ENCODE results near the gene LIFR.

The LIFR gene

GRCh38 chr5:38543074-38543473 is 13.4 kb downstream of the LIFR start:
- H3K27me3 ChIP-seq (ENCODE audit: insufficient read depth, low read length), result no peaks in the 10 kb centered on the region
- no peaks in the 10 kb centered on the region for H3K36me3 ChIP-seq (ENCODE audit: insufficient read depth, low read depth, low read length)
- H3K27ac ChIP-seq (ENCODE audit: low read length), result no peak overlapping the region
- H3K4me1 ChIP-seq (ENCODE audit: insufficient read depth, low read length), result peaks cover 3% of the 10 kb centered on the region; the same call in 1 of the 2 replicates
- no peak overlapping the region for H3K4me3 ChIP-seq (ENCODE audit: low read length)
- no peaks in the 10 kb centered on the region for H3K9me3 ChIP-seq (ENCODE audit: insufficient read depth, low read depth, low read length)
- H3K9ac ChIP-seq (ENCODE audit: low read depth, low read length), result no peak overlapping the region

- no peak overlapping the region for H3K9ac ChIP-seq (ENCODE audit: low read depth, low read length)
- H3K4me1 ChIP-seq (ENCODE audit: insufficient read depth, low read length), result peaks cover 6% of the 10 kb centered on the region; the same call in 1 of the 2 replicates
- H3K9me3 ChIP-seq (ENCODE audit: insufficient read depth, low read depth, low read length), result no peaks in the 10 kb centered on the region
- H3K27me3 ChIP-seq (ENCODE audit: insufficient read depth, low read length), result no peaks in the 10 kb centered on the region
- no peak overlapping the region for H3K27ac ChIP-seq (ENCODE audit: low read length)
- H3K4me3 ChIP-seq (ENCODE audit: low read length), result no peak overlapping the region
- H3K36me3 ChIP-seq (ENCODE audit: insufficient read depth, low read depth, low read length), result no peaks in the 10 kb centered on the region
These were observed 15.2 kb downstream of the LIFR start for GRCh38 chr5:38541174-38541725.

GRCh38 chr5:38540314-38540713 is 16.1 kb downstream of the LIFR start:
- no peak overlapping the region for H3K27ac ChIP-seq (ENCODE audit: low read length)
- H3K9me3 ChIP-seq (ENCODE audit: insufficient read depth, low read depth, low read length), result no peaks in the 10 kb centered on the region
- no peak overlapping the region for H3K9ac ChIP-seq (ENCODE audit: low read depth, low read length)
- H3K4me3 ChIP-seq (ENCODE audit: low read length), result no peak overlapping the region
- peaks cover 6% of the 10 kb centered on the region; the same call in 1 of the 2 replicates for H3K4me1 ChIP-seq (ENCODE audit: insufficient read depth, low read length)
- no peaks in the 10 kb centered on the region for H3K36me3 ChIP-seq (ENCODE audit: insufficient read depth, low read depth, low read length)
- no peaks in the 10 kb centered on the region for H3K27me3 ChIP-seq (ENCODE audit: insufficient read depth, low read length)

- Histone ChIP-seq H3K9me3 (ENCODE audit: insufficient read depth, low read depth, low read length) (no peaks in the 10 kb centered on the region), H3K4me3 (ENCODE audit: low read length) (no peak overlapping the region), H3K27ac (ENCODE audit: low read length) (no peak overlapping the region), H3K4me1 (ENCODE audit: insufficient read depth, low read length) (peaks cover 9% of the 10 kb centered on the region; the same call in 1 of the 2 replicates), H3K9ac (ENCODE audit: low read depth, low read length) (no peak overlapping the region), H3K27me3 (ENCODE audit: insufficient read depth, low read length) (no peaks in the 10 kb centered on the region), H3K36me3 (ENCODE audit: insufficient read depth, low read depth, low read length) (no peaks in the 10 kb centered on the region)
These were observed 18.3 kb downstream of the LIFR start for GRCh38 chr5:38538161-38538560.

- H3K36me3 ChIP-seq (ENCODE audit: insufficient read depth, low read depth, low read length), result no peaks in the 10 kb centered on the region
- H3K27me3 ChIP-seq (ENCODE audit: insufficient read depth, low read length), result no peaks in the 10 kb centered on the region
These were observed 18.9 kb downstream of the LIFR start for GRCh38 chr5:38537505-38537904.

GRCh38 chr5:38536968-38537367 is 19.5 kb downstream of the LIFR start:
- no peak overlapping the region for H3K27ac ChIP-seq (ENCODE audit: low read length)
- no peaks in the 10 kb centered on the region for H3K27me3 ChIP-seq (ENCODE audit: insufficient read depth, low read length)
- H3K4me1 ChIP-seq (ENCODE audit: insufficient read depth, low read length), result peaks cover 16% of the 10 kb centered on the region; the same call in 1 of the 2 replicates
- no peak overlapping the region for H3K4me3 ChIP-seq (ENCODE audit: low read length)
- no peaks in the 10 kb centered on the region for H3K36me3 ChIP-seq (ENCODE audit: insufficient read depth, low read depth, low read length)
- no peaks in the 10 kb centered on the region for H3K9me3 ChIP-seq (ENCODE audit: insufficient read depth, low read depth, low read length)
- H3K9ac ChIP-seq (ENCODE audit: low read depth, low read length), result no peak overlapping the region

More at GRCh38 chr5:38537505-38537904, 18.9 kb downstream of the LIFR start:
- no peak overlapping the region for H3K9ac ChIP-seq (ENCODE audit: low read depth, low read length)
- H3K4me1 ChIP-seq (ENCODE audit: insufficient read depth, low read length), result peaks cover 16% of the 10 kb centered on the region; the same call in 1 of the 2 replicates
- H3K4me3 ChIP-seq (ENCODE audit: low read length), result no peak overlapping the region
- H3K27ac ChIP-seq (ENCODE audit: low read length), result no peak overlapping the region
- H3K9me3 ChIP-seq (ENCODE audit: insufficient read depth, low read depth, low read length), result no peaks in the 10 kb centered on the region

GRCh38 chr5:38535845-38536244 is 20.6 kb downstream of the LIFR start:
- peaks cover 16% of the 10 kb centered on the region; the same call in 1 of the 2 replicates for H3K4me1 ChIP-seq (ENCODE audit: insufficient read depth, low read length)
- H3K9ac ChIP-seq (ENCODE audit: low read depth, low read length), result no peak overlapping the region
- no peak overlapping the region for H3K27ac ChIP-seq (ENCODE audit: low read length)
- no peak overlapping the region for H3K4me3 ChIP-seq (ENCODE audit: low read length)
- H3K27me3 ChIP-seq (ENCODE audit: insufficient read depth, low read length), result no peaks in the 10 kb centered on the region
- no peaks in the 10 kb centered on the region for H3K36me3 ChIP-seq (ENCODE audit: insufficient read depth, low read depth, low read length)
- H3K9me3 ChIP-seq (ENCODE audit: insufficient read depth, low read depth, low read length), result no peaks in the 10 kb centered on the region

GRCh38 chr5:38535248-38535750 is 21.1 kb downstream of the LIFR start:
- Histone ChIP-seq H3K9me3 (ENCODE audit: insufficient read depth, low read depth, low read length) (no peaks in the 10 kb centered on the region), H3K36me3 (ENCODE audit: insufficient read depth, low read depth, low read length) (no peaks in the 10 kb centered on the region), H3K9ac (ENCODE audit: low read depth, low read length) (no peak overlapping the region), H3K27ac (ENCODE audit: low read length) (no peak overlapping the region), H3K27me3 (ENCODE audit: insufficient read depth, low read length) (no peaks in the 10 kb centered on the region), H3K4me3 (ENCODE audit: low read length) (no peak overlapping the region), H3K4me1 (ENCODE audit: insufficient read depth, low read length) (peaks cover 16% of the 10 kb centered on the region; the same call in 1 of the 2 replicates)

- no peak overlapping the region for H3K27ac ChIP-seq (ENCODE audit: low read length)
- H3K9me3 ChIP-seq (ENCODE audit: insufficient read depth, low read depth, low read length), result no peaks in the 10 kb centered on the region
- H3K27me3 ChIP-seq (ENCODE audit: insufficient read depth, low read length), result no peaks in the 10 kb centered on the region
- peaks cover 13% of the 10 kb centered on the region; the same call in 1 of the 2 replicates for H3K4me1 ChIP-seq (ENCODE audit: insufficient read depth, low read length)
- H3K4me3 ChIP-seq (ENCODE audit: low read length), result no peak overlapping the region
- no peaks in the 10 kb centered on the region for H3K36me3 ChIP-seq (ENCODE audit: insufficient read depth, low read depth, low read length)
- no peak overlapping the region for H3K9ac ChIP-seq (ENCODE audit: low read depth, low read length)
These were observed 22.3 kb downstream of the LIFR start for GRCh38 chr5:38534156-38534453.

- Histone ChIP-seq H3K4me3 (ENCODE audit: low read length) (no peak overlapping the region), H3K27me3 (ENCODE audit: insufficient read depth, low read length) (no peaks in the 10 kb centered on the region), H3K27ac (ENCODE audit: low read length) (no peak overlapping the region), H3K9me3 (ENCODE audit: insufficient read depth, low read depth, low read length) (no peaks in the 10 kb centered on the region), H3K4me1 (ENCODE audit: insufficient read depth, low read length) (peaks cover 13% of the 10 kb centered on the region; the same call in 1 of the 2 replicates), H3K9ac (ENCODE audit: low read depth, low read length) (no peak overlapping the region), H3K36me3 (ENCODE audit: insufficient read depth, low read depth, low read length) (no peaks in the 10 kb centered on the region)
These were observed 22.9 kb downstream of the LIFR start for GRCh38 chr5:38533286-38534155.

- Histone ChIP-seq H3K27me3 (ENCODE audit: insufficient read depth, low read length) (no peaks in the 10 kb centered on the region), H3K4me3 (ENCODE audit: low read length) (peak overlapping the region; percentile 26; the same call in 1 of the 2 replicates), H3K36me3 (ENCODE audit: insufficient read depth, low read depth, low read length) (no peaks in the 10 kb centered on the region), H3K9ac (ENCODE audit: low read depth, low read length) (peak overlapping the region; percentile 16; the same call in 1 of the 2 replicates), H3K27ac (ENCODE audit: low read length) (no peak overlapping the region), H3K9me3 (ENCODE audit: insufficient read depth, low read depth, low read length) (no peaks in the 10 kb centered on the region), H3K4me1 (ENCODE audit: insufficient read depth, low read length) (peaks cover 10% of the 10 kb centered on the region; the same call in 1 of the 2 replicates)
These were observed 24.2 kb downstream of the LIFR start for GRCh38 chr5:38532165-38532669.
